GM12874 (cell line): ENCODE results near the gene SPINT3.

ENCODE experiments used
- CTCF ChIP-seq: IDR thresholded peaks from 2 replicates; pipeline ENCODE4 v1.5.1; 2011; ENCODE audit warnings: low read depth, mild to moderate bottlenecking, control low read depth, low read length, moderate library complexity; ENCODE audit not compliant: insufficient read depth

The SPINT3 gene

DNA sequence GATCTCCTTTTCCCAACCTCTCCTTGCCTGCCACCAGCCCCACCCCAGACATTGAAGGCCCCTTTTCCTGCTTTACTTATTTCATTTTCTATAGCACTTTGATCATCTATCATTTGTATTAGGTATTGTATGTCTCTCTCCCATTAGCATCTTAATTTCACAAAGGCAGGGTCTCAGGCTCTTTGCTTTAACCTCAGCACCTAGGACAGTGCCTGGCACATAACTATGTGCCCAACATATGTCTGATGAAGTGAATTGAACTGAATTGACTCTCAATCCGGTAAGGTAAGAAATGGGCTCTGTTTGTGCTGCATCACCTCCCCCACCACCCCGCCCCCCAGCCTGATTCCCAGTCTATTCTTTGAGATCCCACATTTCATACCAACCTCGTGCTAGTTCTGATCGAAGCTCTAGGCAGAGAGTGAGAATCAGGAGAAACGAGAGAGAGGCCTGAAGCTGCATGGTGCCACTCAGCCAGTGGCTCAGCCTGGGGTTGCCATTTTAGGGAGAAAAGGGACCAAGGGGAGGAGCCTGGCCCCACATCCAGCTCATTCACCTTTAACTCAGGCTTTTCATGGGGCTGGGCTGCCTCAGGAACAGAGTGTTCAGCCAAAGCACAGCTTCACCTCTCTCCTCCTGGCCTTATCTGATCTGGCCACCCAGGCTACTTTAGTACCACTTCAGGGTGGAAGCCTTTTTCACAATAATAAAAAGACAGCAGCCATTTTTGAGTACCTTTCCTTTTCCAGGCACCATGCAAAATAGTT, at the start of gene SPINT3:
SPINT3 (minus strand) TSS at position 476 of the 767 bp plus-strand sequence; CDS start at position 462, 14 bp downstream.
- TF ChIP-seq CTCF: no peak

GRCh38 chr20:45564760-45565276, 49.4 kb upstream of the SPINT3 start:
- TF ChIP-seq CTCF: no peak

GRCh38 chr20:45555198-45555597, 39.8 kb upstream of the SPINT3 start:
- TF ChIP-seq CTCF: no peak

GRCh38 chr20:45552456-45552855, 37.0 kb upstream of the SPINT3 start:
- TF ChIP-seq CTCF: no peak

GRCh38 chr20:45550765-45551164, 35.3 kb upstream of the SPINT3 start:
- TF ChIP-seq CTCF: no peak

GRCh38 chr20:45548410-45548809, 33.0 kb upstream of the SPINT3 start:
- no peak for TF ChIP-seq CTCF

- TF ChIP-seq CTCF: no peak
These were observed 31.9 kb upstream of the SPINT3 start, which contains the start of gene EPPIN for GRCh38 chr20:45547206-45547770. EPPIN (minus strand) TSS chr20:45547401; CDS start chr20:45547357, 44 bp downstream.
